ENCODE data around the gene BOLL.
A peak's percentile ranks its signal among the peaks of the same experiment; 100 is the strongest.
"Not testable (repeated sequence)": the region's sequence is repeated elsewhere in the genome, so short reads cannot be mapped to it uniquely, and the experiment has no call there.

Gene BOLL

GRCh38 chr2:197707316-197708213 is 77.6 kb downstream of the BOLL start:
- peak; percentile 26 to 68 for DNase-seq (ENCODE audit: low spot score in 2 of 2)
- Histone ChIP-seq H3K4me1 (peaks cover 9% of the 10 kb centered on the region), H3K9me3 (no peaks in the 10 kb centered on the region), H3K27me3 (ENCODE audit: low read depth) (no peaks in the 10 kb centered on the region), H3K4me3 (peak overlapping the region; percentile 81), H3K36me3 (replicated peaks) (peaks cover 6% of the 10 kb centered on the region)
- in situ Hi-C loops (cut with MboI; ENCODE audit: low sequenced_read_pairs) = loop anchor here (10.0 kb wide), 2 partner anchors 193 to 273 kb away; partner anchors contain the start of genes MOB4 and SF3B1

- H3K36me3 ChIP-seq (replicated peaks) = peaks cover 6% of the 10 kb centered on the region
- in situ Hi-C loops (cut with MboI; ENCODE audit: low sequenced_read_pairs) = loop anchor here (10.0 kb wide), 2 partner anchors 192 to 272 kb away; partner anchors contain the start of genes MOB4 and SF3B1
- no peaks in the 10 kb centered on the region for H3K9me3 ChIP-seq
- peak overlapping the region; percentile 81 for H3K4me3 ChIP-seq
- no peaks in the 10 kb centered on the region for H3K27me3 ChIP-seq (ENCODE audit: low read depth)
- H3K4me1 ChIP-seq = peaks cover 9% of the 10 kb centered on the region
- DNase-seq (ENCODE audit: low spot score in 2 of 2) = peak in 1 of 2 experiments; percentile 17
These were observed 78.3 kb downstream of the BOLL start for GRCh38 chr2:197706839-197707207.

- in situ Hi-C loops (cut with MboI; ENCODE audit: low sequenced_read_pairs) = loop anchor here (10.0 kb wide), 2 partner anchors 191 to 271 kb away; partner anchors contain the start of genes MOB4 and SF3B1
These were observed 78.9 kb downstream of the BOLL start for GRCh38 chr2:197705912-197706838.

GRCh38 chr2:197705121-197705911 is 79.8 kb downstream of the BOLL start, which contains the start of gene MARS2:
Gene MARS2, plus strand, starts transcription at chr2:197705369. Its CDS starts 37 bp downstream, at chr2:197705406.
- DNase-seq (ENCODE audit: low spot score in 2 of 2) = peak; percentile 91 to 93
- H3K36me3 ChIP-seq (replicated peaks) = peaks cover 6% of the 10 kb centered on the region
- no peaks in the 10 kb centered on the region for H3K27me3 ChIP-seq (ENCODE audit: low read depth)
- in situ Hi-C loops (cut with MboI; ENCODE audit: low sequenced_read_pairs) = loop anchor here (10.0 kb wide), 2 partner anchors 191 to 271 kb away; partner anchors contain the start of genes MOB4 and SF3B1
- peak within 1 kb of the TSS; percentile 81 for H3K4me3 ChIP-seq
- no peaks in the 10 kb centered on the region for H3K9me3 ChIP-seq
- peaks cover 9% of the 10 kb centered on the region for H3K4me1 ChIP-seq

More at GRCh38 chr2:197705912-197706838, 78.9 kb downstream of the BOLL start:
- H3K4me1 ChIP-seq = peaks cover 9% of the 10 kb centered on the region
- H3K9me3 ChIP-seq = no peaks in the 10 kb centered on the region
- H3K4me3 ChIP-seq = peak overlapping the region; percentile 81
- peak in 1 of 2 experiments; percentile 42 for DNase-seq (ENCODE audit: low spot score in 2 of 2)
- peaks cover 6% of the 10 kb centered on the region for H3K36me3 ChIP-seq (replicated peaks)
- H3K27me3 ChIP-seq (ENCODE audit: low read depth) = no peaks in the 10 kb centered on the region

- H3K9me3 ChIP-seq = no peaks in the 10 kb centered on the region
- H3K4me1 ChIP-seq = peaks cover 9% of the 10 kb centered on the region
- peak overlapping the region; percentile 81 for H3K4me3 ChIP-seq
- H3K27me3 ChIP-seq (ENCODE audit: low read depth) = no peaks in the 10 kb centered on the region
- DNase-seq (ENCODE audit: low spot score in 2 of 2) = no peak
- in situ Hi-C loops (cut with MboI; ENCODE audit: low sequenced_read_pairs) = loop anchor here (10.0 kb wide), 2 partner anchors 190 to 270 kb away; partner anchors contain the start of genes MOB4 and SF3B1
- peaks cover 6% of the 10 kb centered on the region for H3K36me3 ChIP-seq (replicated peaks)
These were observed 80.5 kb downstream of the BOLL start for GRCh38 chr2:197704434-197705120.

- no peaks in the 10 kb centered on the region for H3K36me3 ChIP-seq (replicated peaks)
- in situ Hi-C loops (cut with MboI; ENCODE audit: low sequenced_read_pairs) = loop anchor here (10.0 kb wide), 2 partner anchors 186 to 266 kb away; partner anchors contain the start of genes MOB4 and SF3B1
- H3K4me3 ChIP-seq = no peak overlapping the region
- DNase-seq (ENCODE audit: low spot score in 2 of 2) = no peak
- peaks cover 4% of the 10 kb centered on the region for H3K4me1 ChIP-seq
- H3K27me3 ChIP-seq (ENCODE audit: low read depth) = no peaks in the 10 kb centered on the region
- H3K9me3 ChIP-seq = no peaks in the 10 kb centered on the region
These were observed 84.2 kb downstream of the BOLL start for GRCh38 chr2:197700960-197701359.

- in situ Hi-C loops (cut with MboI; ENCODE audit: low sequenced_read_pairs) = loop anchor here (10.0 kb wide), 2 partner anchors 185 to 265 kb away; partner anchors contain the start of genes MOB4 and SF3B1
- H3K4me1 ChIP-seq; DNase-seq (ENCODE audit: low spot score in 2 of 2); H3K27me3 ChIP-seq (ENCODE audit: low read depth); H3K36me3 ChIP-seq (replicated peaks); H3K9me3 ChIP-seq; H3K4me3 ChIP-seq: not testable (repeated sequence)
These were observed 85.4 kb downstream of the BOLL start for GRCh38 chr2:197699724-197700123.

GRCh38 chr2:197696571-197696970 is 88.5 kb downstream of the BOLL start:
- DNase-seq (ENCODE audit: low spot score in 2 of 2); H3K9me3 ChIP-seq; H3K36me3 ChIP-seq (replicated peaks); H3K4me3 ChIP-seq; in situ Hi-C loops (cut with MboI; ENCODE audit: low sequenced_read_pairs); H3K27me3 ChIP-seq (ENCODE audit: low read depth); H3K4me1 ChIP-seq: not testable (repeated sequence)

- DNase-seq (ENCODE audit: low spot score in 2 of 2) = not testable (repeated sequence)
These were observed 89.1 kb downstream of the BOLL start for GRCh38 chr2:197695971-197696370.

GRCh38 chr2:197695206-197695605 is 89.9 kb downstream of the BOLL start:
- DNase-seq (ENCODE audit: low spot score in 2 of 2); in situ Hi-C loops (cut with MboI; ENCODE audit: low sequenced_read_pairs); H3K36me3 ChIP-seq (replicated peaks); H3K27me3 ChIP-seq (ENCODE audit: low read depth); H3K9me3 ChIP-seq; H3K4me3 ChIP-seq; H3K4me1 ChIP-seq: not testable (repeated sequence)

More at GRCh38 chr2:197695971-197696370, 89.1 kb downstream of the BOLL start:
- H3K4me1 ChIP-seq; in situ Hi-C loops (cut with MboI; ENCODE audit: low sequenced_read_pairs); H3K4me3 ChIP-seq; H3K27me3 ChIP-seq (ENCODE audit: low read depth); H3K36me3 ChIP-seq (replicated peaks); H3K9me3 ChIP-seq: not testable (repeated sequence)

- Histone ChIP-seq H3K4me1 (no peaks in the 10 kb centered on the region), H3K36me3 (replicated peaks) (no peaks in the 10 kb centered on the region), H3K9me3 (no peaks in the 10 kb centered on the region), H3K27me3 (ENCODE audit: low read depth) (no peaks in the 10 kb centered on the region), H3K4me3 (no peak overlapping the region)
- DNase-seq (ENCODE audit: low spot score in 2 of 2) = no peak
- in situ Hi-C loops (cut with MboI; ENCODE audit: low sequenced_read_pairs) = no loop called here
These were observed 107.6 kb downstream of the BOLL start for GRCh38 chr2:197677483-197677882.

GRCh38 chr2:197677056-197677455 is 108.1 kb downstream of the BOLL start:
- Histone ChIP-seq H3K4me3 (no peak overlapping the region), H3K36me3 (replicated peaks) (no peaks in the 10 kb centered on the region), H3K4me1 (no peaks in the 10 kb centered on the region), H3K27me3 (ENCODE audit: low read depth) (no peaks in the 10 kb centered on the region), H3K9me3 (no peaks in the 10 kb centered on the region)
- DNase-seq (ENCODE audit: low spot score in 2 of 2) = no peak
- in situ Hi-C loops (cut with MboI; ENCODE audit: low sequenced_read_pairs) = no loop called here

All from HAP-1 (cell line).